GM19463 (cell line): ENCODE measurements around the gene IRAK1BP1.
A peak's percentile ranks its signal among the peaks of the same experiment; 100 is the strongest.
"Not testable (repeated sequence)": the region's sequence is repeated elsewhere in the genome, so short reads cannot be mapped to it uniquely, and the experiment has no call there.

Source experiments
- ATAC-seq: cut with Tn5 transposase; IDR thresholded peaks from one replicate; pipeline ENCODE4 v1.9.1; 2021; ENCODE audit warnings: mild to moderate bottlenecking, moderate library complexity; ENCODE audit not compliant: unreplicated experiment

The IRAK1BP1 gene, protein sequence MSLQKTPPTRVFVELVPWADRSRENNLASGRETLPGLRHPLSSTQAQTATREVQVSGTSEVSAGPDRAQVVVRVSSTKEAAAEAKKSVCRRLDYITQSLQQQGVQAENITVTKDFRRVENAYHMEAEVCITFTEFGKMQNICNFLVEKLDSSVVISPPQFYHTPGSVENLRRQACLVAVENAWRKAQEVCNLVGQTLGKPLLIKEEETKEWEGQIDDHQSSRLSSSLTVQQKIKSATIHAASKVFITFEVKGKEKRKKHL

DNA sequence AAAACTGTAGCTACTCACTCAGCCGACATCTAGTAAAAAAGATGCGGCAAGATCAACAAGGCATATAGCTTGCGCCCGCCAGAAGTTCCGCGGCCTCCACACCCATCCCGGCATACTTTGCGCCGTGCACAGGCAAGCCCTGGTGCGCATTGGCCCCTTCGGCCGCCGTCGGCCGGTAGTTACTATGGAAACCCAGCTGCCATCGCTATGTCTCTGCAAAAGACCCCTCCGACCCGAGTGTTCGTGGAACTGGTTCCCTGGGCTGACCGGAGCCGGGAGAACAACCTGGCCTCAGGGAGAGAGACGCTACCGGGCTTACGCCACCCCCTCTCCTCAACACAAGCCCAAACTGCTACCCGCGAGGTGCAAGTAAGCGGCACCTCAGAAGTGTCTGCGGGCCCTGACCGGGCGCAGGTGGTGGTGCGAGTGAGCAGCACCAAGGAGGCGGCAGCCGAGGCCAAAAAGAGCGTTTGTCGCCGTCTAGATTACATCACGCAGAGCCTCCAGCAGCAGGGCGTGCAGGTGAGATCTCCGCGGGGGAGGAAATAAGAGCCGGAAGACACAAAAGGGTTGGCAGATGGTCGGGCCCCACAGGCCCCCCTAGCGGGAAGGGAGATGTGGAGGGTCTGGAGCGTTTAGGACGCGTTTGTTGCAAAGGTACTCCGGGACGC is at the start of gene IRAK1BP1:
TSS of gene IRAK1BP1 (plus strand) at position 182 of the 671 bp plus-strand sequence. CDS start at position 208, 26 bp downstream.
- ATAC-seq: peak; percentile 96

DNA sequence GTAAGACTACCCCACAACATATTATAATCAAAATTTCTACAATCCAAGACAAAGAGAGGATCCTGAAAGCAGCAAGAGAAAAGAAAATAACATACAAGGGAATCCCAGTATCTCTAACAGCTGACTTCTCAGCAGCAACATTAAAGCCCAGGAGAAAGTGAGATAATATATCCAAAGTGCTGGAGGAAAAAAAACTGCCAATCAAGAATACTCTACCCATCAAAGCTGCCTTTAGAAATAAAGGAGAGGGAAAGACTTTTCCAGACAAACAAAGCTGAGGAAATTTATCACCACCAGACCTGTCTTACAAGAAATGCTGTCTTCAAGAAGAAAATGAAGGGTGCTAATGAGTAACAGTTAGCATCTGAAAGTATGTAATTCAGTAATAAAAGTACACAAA is 43.3 kb upstream of the IRAK1BP1 start:
- no peak for ATAC-seq

DNA sequence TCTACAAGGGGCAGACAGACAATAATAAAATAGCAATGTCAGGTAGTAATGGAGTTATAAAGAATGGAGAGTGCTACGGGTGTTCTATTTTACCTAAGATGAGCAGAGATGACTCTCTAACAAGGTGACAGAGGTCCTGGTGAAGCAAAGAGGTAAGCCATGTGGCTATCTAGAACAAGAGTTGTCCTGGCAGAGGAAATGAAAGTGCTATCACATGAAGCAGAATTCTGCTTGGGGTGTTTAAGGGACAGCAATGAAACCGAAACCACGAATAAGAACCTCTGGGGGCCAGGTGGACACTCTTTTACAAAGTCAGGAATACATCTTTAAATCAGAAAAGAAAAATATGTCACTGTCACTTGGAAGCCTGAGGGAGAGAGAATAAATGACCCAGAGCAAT is 37.9 kb upstream of the IRAK1BP1 start:
- ATAC-seq: peak; percentile 58

DNA sequence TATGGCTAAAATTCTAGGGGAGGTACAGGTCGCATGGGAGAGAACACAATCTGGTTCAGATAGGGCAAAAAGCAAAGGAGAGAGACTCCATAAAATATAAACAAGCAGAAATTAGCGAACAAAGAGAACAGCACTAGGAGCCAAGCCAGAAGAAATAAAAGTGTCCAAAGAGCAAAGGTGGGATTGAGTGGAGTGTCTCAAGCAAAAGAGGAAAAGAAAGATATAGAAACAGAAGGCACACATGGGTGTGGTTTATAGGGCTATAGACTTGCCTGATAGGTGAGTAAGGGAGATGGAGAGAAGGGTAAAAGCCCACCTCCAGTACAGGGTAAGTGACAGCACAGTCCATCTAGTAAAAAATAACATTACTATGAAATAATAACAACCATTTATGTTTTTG is 36.5 kb upstream of the IRAK1BP1 start:
- ATAC-seq: no peak

DNA sequence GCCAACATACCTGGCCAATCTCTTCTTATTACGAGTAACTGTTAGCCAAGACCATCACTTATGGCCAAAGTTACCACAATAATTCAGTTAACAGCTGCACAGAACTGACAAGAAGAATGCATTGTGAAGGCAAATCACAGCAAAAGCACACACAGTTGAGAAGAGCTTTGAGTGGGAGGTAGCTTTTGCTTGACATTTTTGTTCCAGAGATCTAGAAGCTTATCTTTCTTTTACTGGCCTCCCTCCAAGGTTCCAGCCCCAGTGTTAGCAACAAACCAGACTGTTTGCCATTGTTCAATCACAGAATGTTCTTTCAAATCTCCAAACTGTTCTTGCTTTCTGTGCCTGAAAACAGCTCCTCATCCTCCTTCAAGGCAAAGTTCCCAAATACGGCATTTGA is 35.9 kb upstream of the IRAK1BP1 start:
- ATAC-seq: no peak

DNA sequence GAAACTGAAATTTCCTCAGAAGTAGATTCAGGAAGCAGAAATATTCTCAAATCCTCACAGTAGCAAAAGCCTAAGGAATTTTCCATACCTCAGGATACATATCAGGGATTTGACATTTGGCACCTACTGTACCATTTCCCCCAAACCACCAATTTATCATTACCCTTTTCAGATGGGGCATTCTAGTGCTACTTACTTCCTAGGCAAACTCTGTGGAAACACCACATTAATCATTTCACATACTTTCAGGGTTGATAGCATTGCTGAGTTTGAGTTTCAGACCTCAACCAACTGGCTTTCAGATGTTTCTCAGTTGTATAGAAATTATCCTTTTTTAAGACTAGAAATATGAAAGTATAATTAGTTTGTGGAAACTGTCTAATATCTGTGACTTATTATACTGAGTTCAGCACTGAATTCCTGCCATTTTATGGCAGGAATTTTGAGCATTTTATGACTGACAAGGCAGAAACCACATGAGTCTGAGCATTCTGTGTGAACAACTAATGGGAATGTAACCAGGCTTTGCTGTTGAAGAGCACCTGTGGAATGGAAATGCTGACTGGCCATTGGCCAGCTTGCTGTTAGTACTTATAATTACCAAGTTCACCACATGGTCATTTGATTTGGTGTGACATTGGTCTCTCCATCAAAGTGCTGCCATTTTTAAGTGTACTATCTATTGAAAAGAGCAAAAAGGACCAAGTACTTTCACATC is 35.1 kb upstream of the IRAK1BP1 start:
- peak; percentile 44 for ATAC-seq

DNA sequence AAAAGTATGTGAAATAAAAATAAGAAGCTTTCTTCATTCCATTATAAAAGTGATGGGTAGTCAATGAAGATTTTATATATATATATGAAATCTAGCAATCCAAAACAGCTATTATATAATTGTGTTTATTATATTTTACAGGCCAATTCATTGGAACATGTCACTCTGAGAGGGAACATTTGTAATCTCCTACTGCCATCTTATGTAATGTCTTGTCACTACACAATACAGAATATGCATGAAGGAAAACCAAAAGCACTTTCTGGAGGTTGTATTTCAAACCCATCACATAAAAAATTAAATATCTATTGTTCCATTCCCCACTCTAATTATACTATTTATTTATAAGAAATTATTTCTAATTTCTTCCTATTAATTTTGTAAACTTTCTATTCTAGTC is 31.5 kb upstream of the IRAK1BP1 start:
- ATAC-seq: no peak

DNA sequence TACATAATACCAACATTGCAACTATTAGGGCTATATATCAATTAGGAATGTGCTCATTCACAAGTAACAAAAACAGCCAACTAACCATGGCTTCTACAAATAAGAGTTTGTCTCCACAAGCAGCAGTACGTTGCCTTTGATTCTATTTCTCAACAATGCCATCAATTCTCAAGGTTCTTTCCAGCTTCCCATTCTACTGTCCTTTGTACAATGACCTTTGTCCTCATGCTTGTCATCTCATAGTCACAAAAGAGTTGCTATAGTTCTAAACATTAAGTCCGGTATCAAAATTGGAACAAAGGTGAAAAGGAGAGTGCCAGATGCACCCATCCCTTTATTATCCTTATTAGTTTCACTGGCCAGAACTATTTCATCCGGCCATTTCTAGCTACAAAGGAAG is 30.8 kb upstream of the IRAK1BP1 start:
- ATAC-seq: no peak

DNA sequence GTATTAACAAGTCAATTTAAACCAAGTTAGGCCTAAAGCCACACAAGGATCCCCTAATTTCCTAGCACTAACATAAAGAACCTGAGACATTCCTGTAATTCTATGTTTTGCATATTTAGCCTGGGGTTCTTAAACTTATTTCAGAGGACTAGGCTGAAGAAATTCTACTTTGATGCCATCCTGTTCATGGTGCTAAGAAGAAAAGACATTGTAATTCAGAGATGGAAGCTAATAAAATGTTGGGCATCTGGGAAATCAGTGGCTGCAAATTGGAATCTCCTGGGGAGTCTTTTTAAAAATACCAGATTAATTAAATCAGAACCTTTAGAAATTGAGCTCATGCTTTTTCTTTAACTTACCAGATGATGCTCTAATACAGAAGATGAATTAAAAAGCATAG is 26.2 kb upstream of the IRAK1BP1 start:
- no peak for ATAC-seq

DNA sequence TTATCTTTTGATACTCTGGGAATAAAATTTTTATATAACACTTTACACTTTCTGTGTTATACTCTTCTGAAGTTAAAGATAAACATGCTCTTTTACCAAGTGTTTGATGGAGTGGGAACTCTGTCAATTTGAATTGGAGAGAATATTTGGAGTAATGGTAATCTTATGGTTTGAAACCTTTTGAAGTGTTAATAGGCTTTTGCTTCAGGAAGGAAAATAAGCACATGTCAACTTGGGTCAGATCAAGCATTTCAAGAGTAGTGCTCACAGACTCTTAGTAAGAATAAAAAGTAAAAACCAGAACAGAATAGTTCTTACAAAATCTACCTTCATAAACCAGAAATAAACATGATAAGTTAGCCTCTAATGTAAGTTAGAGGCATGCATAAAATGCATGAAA is 24.4 kb upstream of the IRAK1BP1 start:
- no peak for ATAC-seq

DNA sequence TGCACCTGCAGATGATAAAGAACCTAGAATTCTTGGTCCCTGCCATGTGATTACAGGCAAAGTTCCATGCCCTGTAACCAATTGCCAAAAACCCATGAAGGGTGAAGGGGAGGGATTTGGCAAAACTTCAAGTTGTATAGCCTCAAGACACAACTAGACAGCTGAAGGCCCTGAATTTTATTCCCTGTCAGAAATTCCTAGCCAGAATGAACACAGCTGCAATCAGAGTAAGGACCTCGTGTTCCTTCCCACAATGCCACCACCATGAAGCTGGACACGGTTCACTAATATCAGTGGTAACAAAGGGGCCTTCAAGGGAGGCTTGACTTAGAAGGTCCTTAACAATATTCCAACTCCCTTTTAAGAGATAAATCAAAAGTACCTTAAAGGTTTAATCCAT is 22.5 kb upstream of the IRAK1BP1 start:
- ATAC-seq: no peak

DNA sequence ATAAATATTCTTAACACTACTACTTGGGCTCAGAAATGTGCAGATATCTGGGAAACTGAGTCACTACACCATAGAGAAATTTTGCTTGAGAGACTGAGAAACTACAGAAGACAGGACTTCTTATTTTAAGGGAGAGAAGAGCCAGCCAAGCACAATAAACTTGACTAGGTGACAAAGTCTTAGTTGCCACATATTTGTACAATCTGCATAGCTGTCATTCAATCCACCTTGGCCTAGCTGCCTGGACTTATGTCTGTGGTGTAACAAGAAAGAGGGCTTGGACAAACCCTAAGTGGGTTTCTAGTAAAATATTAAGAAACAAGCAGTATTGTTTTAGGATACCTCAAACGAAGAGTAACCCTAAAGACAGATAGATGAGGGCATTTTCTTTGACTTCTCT is 21.8 kb upstream of the IRAK1BP1 start:
- no peak for ATAC-seq

DNA sequence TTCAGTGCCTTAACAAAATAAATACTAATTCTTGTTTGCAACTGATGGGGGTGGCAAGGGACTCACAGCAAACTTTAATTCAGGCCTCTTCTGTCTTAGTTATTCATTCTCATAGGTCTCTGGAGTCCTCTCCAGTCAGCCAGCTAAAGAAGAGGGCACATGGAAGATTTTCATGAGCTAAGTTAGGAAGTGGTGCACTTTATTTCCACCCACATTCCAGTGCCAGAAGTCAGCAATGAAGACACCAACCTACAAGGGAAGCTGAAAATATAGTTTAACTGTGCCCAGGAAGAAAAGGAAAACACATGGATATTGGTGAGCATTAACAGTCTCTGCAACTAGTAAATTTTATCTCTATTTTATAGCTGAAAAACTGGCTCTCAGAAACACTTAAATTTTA is 16.7 kb upstream of the IRAK1BP1 start:
- no peak for ATAC-seq

DNA sequence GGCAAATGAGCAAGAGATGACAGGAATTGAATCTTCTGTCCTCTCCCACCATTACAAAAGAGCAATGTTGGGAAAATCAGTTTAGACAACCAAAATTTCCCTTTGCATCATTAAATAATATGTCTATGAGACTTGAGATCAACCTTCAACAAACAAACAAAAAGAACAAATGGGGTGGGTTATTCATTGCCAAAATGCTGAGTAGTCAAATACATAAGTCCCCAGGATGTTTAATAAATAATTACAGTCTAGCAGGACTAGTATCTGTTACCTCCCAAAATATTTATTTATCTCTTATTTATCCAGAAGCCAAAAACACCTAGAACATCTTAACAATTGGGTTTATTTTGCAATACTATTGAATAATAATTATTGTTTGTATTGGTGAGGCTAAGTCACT is 16.2 kb upstream of the IRAK1BP1 start:
- no peak for ATAC-seq

DNA sequence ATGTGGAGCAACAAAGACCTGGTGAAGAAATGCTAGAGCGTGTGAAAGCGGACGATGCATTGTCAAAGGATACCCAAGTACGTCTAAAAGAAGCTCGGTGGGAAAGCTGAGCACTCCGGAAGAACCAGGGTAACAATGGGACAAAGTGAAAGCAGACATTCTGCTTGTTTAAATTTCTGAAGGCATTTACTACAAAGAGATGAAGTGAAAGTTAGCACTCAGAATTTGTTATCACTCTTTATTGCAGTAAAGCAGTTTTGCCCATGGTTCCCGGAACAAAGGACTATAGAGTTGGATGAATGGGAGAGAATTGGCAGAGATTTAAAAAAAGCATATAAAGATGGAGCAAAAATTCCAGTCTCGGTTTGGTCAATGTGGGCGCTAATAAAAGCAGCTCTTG is 12.8 kb upstream of the IRAK1BP1 start:
- no peak for ATAC-seq

DNA sequence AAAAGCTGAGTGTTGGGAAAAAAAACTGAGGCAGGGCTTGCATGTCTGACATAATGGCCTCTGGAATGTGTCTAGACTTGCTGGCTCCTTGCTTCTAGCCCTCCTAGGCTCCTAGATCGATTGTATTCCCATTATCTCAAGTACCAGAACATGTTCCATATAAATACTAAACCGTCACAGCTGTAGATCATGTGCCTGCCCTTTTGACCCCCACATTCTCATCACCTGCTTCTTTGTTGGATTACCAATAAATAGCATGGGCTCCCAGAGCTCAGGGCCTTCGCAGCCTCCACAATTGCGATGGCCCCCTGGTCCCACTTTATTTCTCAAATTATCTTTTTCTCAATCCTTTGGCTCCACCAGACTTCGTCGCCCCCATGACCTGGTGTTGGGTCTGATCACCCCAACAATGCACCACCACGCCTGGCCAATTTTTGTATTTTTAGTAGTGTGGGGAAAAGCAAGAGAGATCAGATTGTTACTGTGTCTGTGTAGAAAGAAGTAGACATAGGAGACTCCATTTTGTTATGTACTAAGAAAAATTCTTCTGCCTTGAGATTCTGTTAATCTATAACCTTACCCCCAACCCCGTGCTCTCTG is 8.9 kb upstream of the IRAK1BP1 start:
- not testable (repeated sequence) for ATAC-seq

DNA sequence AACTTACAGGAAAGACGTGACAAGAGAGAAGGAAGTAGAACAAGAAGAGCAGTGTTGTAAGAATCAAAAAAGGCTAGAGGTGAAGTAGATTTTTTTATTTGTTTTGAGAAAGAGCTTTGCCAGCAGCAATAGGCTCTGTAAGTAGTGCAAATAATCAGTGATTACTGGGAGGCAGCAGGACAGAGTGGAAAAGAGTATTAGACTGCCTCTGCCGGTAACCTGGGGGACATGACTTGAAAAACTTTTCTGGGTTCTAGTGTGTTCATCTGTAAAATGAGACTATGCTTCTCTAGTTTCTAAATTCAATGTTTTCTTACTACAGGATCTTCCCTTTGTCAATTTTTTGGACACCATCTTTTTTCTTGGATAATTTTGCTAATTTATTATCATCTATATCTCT is 5.8 kb upstream of the IRAK1BP1 start:
- no peak for ATAC-seq

DNA sequence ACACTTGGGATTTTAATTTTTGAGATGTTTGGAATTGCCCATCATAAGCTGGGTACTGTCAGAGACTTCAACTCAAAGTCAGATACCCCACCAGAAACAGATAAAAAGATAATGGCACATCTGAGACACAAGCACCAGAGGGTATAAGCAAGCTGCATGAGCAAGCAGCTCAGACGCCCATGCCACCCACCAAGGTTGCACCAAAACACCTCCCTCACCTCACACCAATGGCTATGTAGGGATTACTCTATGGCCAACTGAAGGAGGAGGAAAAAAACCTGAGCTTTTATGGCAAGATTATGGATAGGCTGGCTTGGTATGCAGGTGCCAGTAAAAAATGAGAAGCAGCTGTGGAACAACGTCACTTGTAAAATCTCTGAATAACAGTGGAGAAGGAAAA is 3.8 kb upstream of the IRAK1BP1 start:
- no peak for ATAC-seq

DNA sequence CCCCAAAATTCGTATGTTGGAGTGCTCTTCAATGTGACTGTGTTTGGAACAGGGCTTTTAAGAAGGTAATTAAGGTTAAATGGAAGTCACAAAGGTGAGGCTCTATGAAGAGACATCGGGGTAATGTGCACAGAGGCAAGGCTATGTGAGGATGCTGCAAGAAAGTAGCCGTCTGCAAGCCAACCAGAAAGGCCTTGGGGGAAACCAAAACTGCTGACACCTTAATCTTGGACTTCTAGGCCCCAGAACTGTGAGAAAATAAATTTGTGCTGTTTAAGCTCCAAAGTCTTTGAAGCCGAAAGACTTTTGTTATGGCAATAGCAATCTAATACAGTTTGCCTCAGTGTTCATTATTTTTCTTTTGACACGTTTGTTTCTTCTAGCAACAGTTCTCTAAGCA is 2.4 kb upstream of the IRAK1BP1 start:
- no peak for ATAC-seq

DNA sequence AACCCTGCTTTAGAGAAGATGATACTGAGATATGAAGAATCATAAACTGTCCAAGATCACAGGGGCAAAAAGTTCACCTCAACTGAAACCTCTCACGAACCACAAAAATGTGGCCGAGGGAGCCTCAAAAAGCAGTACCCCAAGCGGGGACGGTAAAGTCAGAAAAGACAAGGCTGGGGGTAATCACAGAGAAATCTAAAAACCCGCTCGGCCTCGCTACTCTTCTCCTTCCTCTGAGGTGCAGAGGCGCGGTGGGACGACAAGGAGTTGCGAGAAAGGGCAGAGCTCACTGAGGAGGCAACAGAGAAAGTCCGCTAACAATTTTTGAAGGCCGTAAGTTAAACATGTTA is 356 bp upstream of the IRAK1BP1 start:
- peak; percentile 34 for ATAC-seq

DNA sequence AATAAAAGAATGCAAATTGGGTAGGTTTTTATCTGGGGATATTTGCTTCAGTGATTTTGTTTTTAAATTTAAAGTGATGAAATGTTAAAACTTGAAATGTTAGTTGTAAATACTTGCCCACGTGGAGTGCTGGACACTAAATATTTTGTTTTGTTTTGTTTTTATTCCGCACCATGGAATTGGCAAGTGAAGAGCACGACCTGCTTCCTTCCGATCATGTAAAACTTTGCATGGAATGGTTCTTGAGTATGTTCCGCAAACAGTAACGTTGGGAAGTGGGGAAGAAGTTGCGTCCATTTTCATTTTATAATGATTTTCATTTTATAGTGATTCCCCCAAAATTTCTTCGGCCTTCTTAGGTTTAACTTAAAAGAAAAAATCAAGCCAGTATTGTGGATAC is 765 bp downstream of the IRAK1BP1 start:
- ATAC-seq: no peak

DNA sequence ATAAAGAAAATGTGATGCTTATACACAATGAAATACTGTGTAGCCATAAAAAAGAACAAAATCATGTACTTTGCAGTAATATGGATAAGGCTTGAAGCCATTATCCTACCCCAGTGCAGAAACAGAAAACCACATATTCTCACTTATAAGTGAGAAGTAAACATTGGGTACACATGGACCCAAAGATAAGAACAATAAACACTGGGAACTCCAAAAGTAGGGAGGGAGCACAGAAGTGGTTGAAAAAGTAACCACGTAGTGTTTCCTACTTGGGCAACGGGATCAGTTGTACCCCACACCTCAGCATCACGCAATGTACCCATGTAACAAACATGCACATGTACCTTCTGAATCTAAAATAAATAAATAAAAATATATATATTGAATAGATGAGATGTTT is 8.2 kb downstream of the IRAK1BP1 start:
- no peak for ATAC-seq
